Heart right ventricle (tissue), 16 donors: Measurements from ENCODE around the gene PPP3R1. TPM values are rescaled to one million over a fixed set of nuclear protein-coding genes. Genes with fewer than 3 reads are reported as not detected.

Experiments used
- ATAC-seq, 8 donors: fragments of 200-7000 bp; cut with Tn5 transposase; one replicate each; pipeline ENCODE4 v1.9.1; 2020; ENCODE audit warnings: mild to moderate bottlenecking in 8 of 8, moderate library complexity in 8 of 8, moderate number of reproducible peaks in 1 of 8
- DNase-seq, 2 donors: peaks; one replicate each; pipeline ENCODE4 v3.0.0-alpha.2; 2020
- H3K27ac ChIP-seq, 10 donors: fragments of 200-600 bp; sonication (generic) in 2 of 10; one replicate each; pipeline versions ENCODE4 v1.5.0 to v1.8.0; 2020 to 2022; ENCODE audit warnings: mild to moderate bottlenecking in 3 of 10
- H3K27me3 ChIP-seq, 7 donors: fragments of 200-600 bp; one replicate each; pipeline ENCODE4 v1.8.0; 2021 to 2022; ENCODE audit warnings: mild to moderate bottlenecking in 2 of 7
- H3K36me3 ChIP-seq, 9 donors: fragments of 200-600 bp; sonication (generic) in 1 of 9; one replicate each; pipeline versions ENCODE4 v1.5.0 to v1.8.0; 2020 to 2022; ENCODE audit warnings: mild to moderate bottlenecking in 2 of 9
- H3K4me1 ChIP-seq, 9 donors: fragments of 200-600 bp; sonication (generic) in 1 of 9; one replicate each; pipeline versions ENCODE4 v1.5.0 to v1.8.0; 2020 to 2022; ENCODE audit warnings: mild to moderate bottlenecking in 4 of 9
- H3K4me3 ChIP-seq, 10 donors: fragments of 200-600 bp; sonication (generic) in 2 of 10; one replicate each; pipeline versions ENCODE4 v1.5.0 to v1.8.0; 2020 to 2022; ENCODE audit warnings: mild to moderate bottlenecking in 7 of 10, moderate library complexity in 2 of 10
- H3K9me3 ChIP-seq, 11 donors: fragments of 200-600 bp in 10 of 11; sonication (generic) in 2 of 11; one replicate each; pipeline versions ENCODE4 v1.5.0 to v1.8.0; 2013 to 2022; ENCODE audit warnings: mild to moderate bottlenecking in 2 of 11, control low read depth in 1 of 11, moderate library complexity in 1 of 11
- WGBS, 2 donors: extraction: QIAGEN DNeasy Blood & Tissue Kit; methylation state at CpG; one replicate each; pipeline ENCODE4 v1.1.7; 2013; ENCODE audit warnings: inconsistent platforms in 1 of 2; 5-methylcytosine and 5-hydroxymethylcytosine counted together
- intact Hi-C, 10 donors: fragments of 100-400 bp; cut with DNase I; formaldehyde crosslinking; loops; one replicate each; pipeline versions ENCODE4 v1.11.1 to v1.14.2; 2022
- polyA plus RNA-seq, 2 donors: library from polyadenylated mRNA; stranded (reverse); fragments of 200-250 nt; gene quantifications; one replicate each; pipeline ENCODE4 v1.2.3, GENCODE V29; 2013
- total RNA-seq, 10 donors: library from RNA; stranded (reverse); fragmentation: NEBNext Ultra II Directional in 3 of 10; extraction: Animal tissue kit (Norgen Biotek cat#: 25700) in 3 of 10; gene quantifications; one replicate each; pipeline versions ENCODE4 v1.2.1 to v1.2.4, GENCODE V29; 2021 to 2023
- TF ChIP-seq, protein P1 (sequence below), 9 donors: fragments of 200-600 bp; sonication (generic) in 2 of 9; IDR thresholded peaks; one replicate each; pipeline versions ENCODE4 v1.5.0 to v1.8.0; 2021 to 2022; ENCODE audit warnings: antibody characterized with exemption in 9 of 9, mild to moderate bottlenecking in 5 of 9, moderate library complexity in 1 of 9
- donor health status: Arrhythmogenic right ventricular cardiomyopathy.
- donor health status: ischemic (EF 13 %, LVEDD 7.1; RV severe dilation, severe dysfunction).
- donor health status: healthy with polysubstance abuse.
- donor health status: DM: no; HTN: yes; CAD: no.
- donor health status: DM: no; HTN: no; CAD: no.
- donor health status: ischemic (EF 25% LVEDD 6.9; RV normal size, moderate dysfunction).
- donor health status: ischemic (EF 25% LVEDD 5.7; RV mildly dilated, moderate dysfunction).
- donor health status: healthy.
- donor health status: DM: yes; HTN: yes; CAD: no.
- donor health status: Ischemic cardiomyopathy.
- donor health status: ischemic (EF 35%, LVEDD 5.7; RV mildly dilated, moderate dysfunction).
- donor health status: nonischemic (EF 11% LVEDD 7.7; RV severe dilation, severe dysfunction).
- donor health status: DM: yes; HTN: yes; CAD: no.
- donor health status: PGD.
- donor health status: ischemic (EF 29% LVEDD 5.4; RV normal size, mild dysfunction).
- donor health status: nonischemic (EF 23%, LVEDD 6.1; RV moderate dilation, normal function).

The PPP3R1 gene
- total and polyA plus RNA-seq, 12 donors = 8.4 to 46.1 (median 38.6) TPM

DNA sequence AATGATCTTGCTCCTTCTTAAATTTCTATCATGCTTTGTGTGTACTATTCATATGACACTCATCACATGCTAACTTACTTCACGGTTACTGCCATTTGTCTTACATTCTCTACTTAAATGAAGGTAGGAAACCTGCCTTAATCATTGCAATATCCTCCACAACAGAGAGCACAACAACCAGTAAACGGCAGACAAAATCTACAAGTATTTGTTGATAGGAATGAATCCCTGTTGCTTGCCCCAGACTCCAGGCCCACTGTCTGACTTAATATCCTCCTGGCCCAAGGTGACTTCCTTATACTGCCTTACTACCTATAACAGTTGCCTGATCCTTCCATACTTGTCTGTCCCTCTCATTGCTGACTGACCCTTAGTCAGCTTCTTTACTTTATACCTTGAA is 3.5 kb downstream of the PPP3R1 start:
- no peaks in the 10 kb centered on the region for H3K9me3 ChIP-seq
- H3K4me1 ChIP-seq = peaks cover 6 to 74% (median 70%) of the 10 kb centered on the region in 9 donors
- H3K4me3 ChIP-seq = no peak overlapping the region
- DNase-seq (no peak), ATAC-seq (no peak)
- 56 to 59% methylated on average over 2 of the region's 2 CpGs for WGBS, 2 donors
- intact Hi-C loops = loop anchor here in 4 of 10 donors (10.0 kb wide), 1 partner anchor 54 kb away; no protein-coding TSS in a partner anchor
- H3K27me3 ChIP-seq = no peaks in the 10 kb centered on the region
- peaks cover 0 to 5% (median 0%) of the 10 kb centered on the region in 9 donors for H3K36me3 ChIP-seq
- no peak overlapping the region for H3K27ac ChIP-seq
- TF ChIP-seq, protein P1, sequence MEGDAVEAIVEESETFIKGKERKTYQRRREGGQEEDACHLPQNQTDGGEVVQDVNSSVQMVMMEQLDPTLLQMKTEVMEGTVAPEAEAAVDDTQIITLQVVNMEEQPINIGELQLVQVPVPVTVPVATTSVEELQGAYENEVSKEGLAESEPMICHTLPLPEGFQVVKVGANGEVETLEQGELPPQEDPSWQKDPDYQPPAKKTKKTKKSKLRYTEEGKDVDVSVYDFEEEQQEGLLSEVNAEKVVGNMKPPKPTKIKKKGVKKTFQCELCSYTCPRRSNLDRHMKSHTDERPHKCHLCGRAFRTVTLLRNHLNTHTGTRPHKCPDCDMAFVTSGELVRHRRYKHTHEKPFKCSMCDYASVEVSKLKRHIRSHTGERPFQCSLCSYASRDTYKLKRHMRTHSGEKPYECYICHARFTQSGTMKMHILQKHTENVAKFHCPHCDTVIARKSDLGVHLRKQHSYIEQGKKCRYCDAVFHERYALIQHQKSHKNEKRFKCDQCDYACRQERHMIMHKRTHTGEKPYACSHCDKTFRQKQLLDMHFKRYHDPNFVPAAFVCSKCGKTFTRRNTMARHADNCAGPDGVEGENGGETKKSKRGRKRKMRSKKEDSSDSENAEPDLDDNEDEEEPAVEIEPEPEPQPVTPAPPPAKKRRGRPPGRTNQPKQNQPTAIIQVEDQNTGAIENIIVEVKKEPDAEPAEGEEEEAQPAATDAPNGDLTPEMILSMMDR (IDR thresholded peaks at IDR 0.05) = no peak

DNA sequence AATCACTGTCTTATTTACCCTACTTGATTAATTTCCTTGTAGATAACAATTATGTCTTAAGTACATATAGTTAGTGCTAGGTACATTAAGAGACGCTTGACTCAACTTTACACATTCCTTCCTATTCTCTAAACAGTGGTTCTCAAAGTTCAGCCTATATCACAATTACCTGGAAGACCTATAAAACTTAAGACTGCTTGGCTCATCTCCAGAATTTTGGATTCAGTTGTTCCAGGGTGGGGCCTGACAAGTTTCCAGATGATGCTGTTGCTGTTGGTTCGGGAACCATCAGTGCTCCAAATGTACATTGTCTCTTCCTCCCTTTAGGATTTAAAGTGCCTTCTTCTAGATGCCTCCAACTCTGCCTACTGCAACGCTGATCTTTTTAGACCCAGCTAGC is 4.0 kb downstream of the PPP3R1 start:
- WGBS, 2 donors = 78 to 81% methylated on average over 3 of the region's 3 CpGs
- H3K4me3 ChIP-seq = no peak overlapping the region
- DNase-seq = no peak
- H3K4me1 ChIP-seq = peaks cover 6 to 75% (median 67%) of the 10 kb centered on the region in 9 donors
- H3K9me3 ChIP-seq = no peaks in the 10 kb centered on the region
- H3K36me3 ChIP-seq = peaks cover 0 to 5% (median 0%) of the 10 kb centered on the region in 9 donors
- intact Hi-C loops = loop anchor here in 4 of 10 donors (10.0 kb wide), 1 partner anchor 54 kb away; no protein-coding TSS in a partner anchor
- ATAC-seq = no peak
- no peak overlapping the region for H3K27ac ChIP-seq
- TF ChIP-seq, protein P1 (IDR thresholded peaks at IDR 0.05) = no peak
- no peaks in the 10 kb centered on the region for H3K27me3 ChIP-seq

DNA sequence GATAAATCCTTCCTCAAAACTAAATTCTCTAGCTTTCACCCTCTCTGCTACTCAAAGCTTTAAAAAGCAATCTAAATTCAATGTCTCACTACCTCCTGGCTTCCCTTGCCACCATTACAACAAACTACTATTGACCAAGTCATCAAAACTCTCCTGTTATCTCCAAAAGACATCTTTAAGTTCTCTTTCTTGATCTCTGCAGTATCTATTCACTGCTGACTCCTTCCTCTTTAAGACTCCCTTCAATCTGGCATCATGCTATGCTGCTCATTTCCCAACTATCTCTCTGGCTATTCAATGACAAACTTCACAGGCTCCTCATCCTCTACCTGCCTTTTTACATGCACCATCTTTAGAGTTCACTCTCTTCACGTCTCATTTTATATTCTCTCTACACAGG is 5.9 kb downstream of the PPP3R1 start:
- DNase-seq = no peak
- no peak overlapping the region for H3K27ac ChIP-seq
- TF ChIP-seq, protein P1 (IDR thresholded peaks at IDR 0.05) = no peak
- peaks cover 0 to 5% (median 0%) of the 10 kb centered on the region in 9 donors for H3K36me3 ChIP-seq
- H3K27me3 ChIP-seq = no peaks in the 10 kb centered on the region
- peaks cover 6 to 95% (median 80%) of the 10 kb centered on the region in 9 donors for H3K4me1 ChIP-seq
- ATAC-seq = no peak
- H3K9me3 ChIP-seq = no peaks in the 10 kb centered on the region
- H3K4me3 ChIP-seq = no peak overlapping the region
- WGBS, 2 donors = 80 to 90% methylated on average over 1 of the region's 1 CpG
- intact Hi-C loops = loop anchor here in 4 of 10 donors (10.0 kb wide), 1 partner anchor 52 kb away; no protein-coding TSS in a partner anchor

DNA sequence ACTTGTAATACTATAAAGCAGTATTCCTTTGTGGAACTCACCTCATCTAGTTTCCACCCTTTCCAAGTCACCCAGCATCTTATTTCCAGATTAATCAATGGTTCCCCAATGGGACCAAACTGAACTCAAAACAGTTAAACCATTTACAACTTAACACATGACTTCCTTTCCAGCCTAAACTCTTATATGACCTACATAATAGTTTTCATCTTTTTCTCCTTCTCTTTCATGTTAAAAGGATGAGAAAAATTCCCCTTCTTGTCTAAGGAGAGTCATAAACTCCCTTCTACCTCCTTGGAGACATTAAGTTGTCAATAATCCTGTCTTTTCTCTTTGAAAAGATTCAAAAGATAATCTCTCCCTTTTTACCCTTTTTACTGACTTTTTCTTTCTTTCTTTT is 6.7 kb downstream of the PPP3R1 start:
- no peaks in the 10 kb centered on the region for H3K27me3 ChIP-seq
- H3K4me3 ChIP-seq = no peak overlapping the region
- H3K4me1 ChIP-seq = peaks cover 6 to 99% (median 85%) of the 10 kb centered on the region in 9 donors
- no peaks in the 10 kb centered on the region for H3K9me3 ChIP-seq
- intact Hi-C loops = loop anchor here in 4 of 10 donors (10.0 kb wide), 1 partner anchor 51 kb away; no protein-coding TSS in a partner anchor
- no peak for ATAC-seq
- TF ChIP-seq, protein P1 (IDR thresholded peaks at IDR 0.05) = no peak
- peaks cover 0 to 5% (median 0%) of the 10 kb centered on the region in 9 donors for H3K36me3 ChIP-seq
- no peak for DNase-seq
- H3K27ac ChIP-seq = no peak overlapping the region
